GM10248 (cell line): ENCODE measurements around the gene LTF.

ENCODE experiments used
- CTCF ChIA-PET: fragments of 300-600 bp; sonication (Branson Sonifier 250); formaldehyde crosslinking; extraction: SDS; loops from one replicate; lab custom pipeline; 2021; ENCODE audit warnings: antibody characterized with exemption; lab: Yijun Ruan, JAX
- POLR2A ChIA-PET: fragments of 350-650 bp; sonication (Branson Sonifier 250); formaldehyde crosslinking; extraction: SDS; loops from one replicate; lab custom pipeline; 2020; ENCODE audit warnings: antibody characterized with exemption; lab: Yijun Ruan, JAX
- DNase-seq: peaks from one replicate; pipeline ENCODE4 v3.0.0; 2012; ENCODE audit errors: extremely low spot score
- CTCF ChIP-seq: IDR thresholded peaks from 2 replicates; pipeline ENCODE4 v1.5.1; 2012; ENCODE audit warnings: mild to moderate bottlenecking, low read depth; ENCODE audit errors: extremely low read depth, missing control alignments, control extremely low read depth

Gene LTF

GRCh38 chr3:46478341-46478740 is 13.6 kb upstream of the LTF start:
- TF ChIP-seq CTCF: no peak
- DNase-seq: no peak
- POLR2A ChIA-PET: no interaction called here
- CTCF ChIA-PET: no interaction called here

- TF ChIP-seq CTCF: no peak
- ChIA-PET POLR2A (no interaction called here), CTCF (no interaction called here)
- DNase-seq: no peak
Observed at GRCh38 chr3:46477756-46478155, 13.1 kb upstream of the LTF start.

GRCh38 chr3:46477145-46477544 is 12.4 kb upstream of the LTF start:
- ChIA-PET CTCF (interaction anchor here (1.2 to 4.1 kb wide), 2 partner anchors 12 to 14 kb away, joined by 3 to 23 read pairs; no protein-coding TSS in a partner anchor), POLR2A (no interaction called here)
- DNase-seq: no peak
- TF ChIP-seq CTCF: no peak

GRCh38 chr3:46472736-46473135 is 8.0 kb upstream of the LTF start:
- no peak for DNase-seq
- TF ChIP-seq CTCF: no peak
- ChIA-PET CTCF (interaction anchor here (1.3 to 7.3 kb wide), 5 partner anchors 11 to 29 kb away, joined by 3 to 44 read pairs (median 4); no protein-coding TSS in a partner anchor), POLR2A (no interaction called here)

- no peak for TF ChIP-seq CTCF
- CTCF ChIA-PET: interaction anchor here (1.4 to 7.3 kb wide), 3 partner anchors 10 to 22 kb away, joined by 3 to 44 read pairs (median 11); no protein-coding TSS in a partner anchor
- POLR2A ChIA-PET: no interaction called here
- no peak for DNase-seq
Observed at GRCh38 chr3:46471371-46471914, 6.7 kb upstream of the LTF start.

- no peak for DNase-seq
- CTCF ChIA-PET: interaction anchor here (2.0 to 7.3 kb wide), 2 partner anchors 18 to 21 kb away, joined by 11 to 44 read pairs; no protein-coding TSS in a partner anchor
- TF ChIP-seq CTCF: no peak
- POLR2A ChIA-PET: no interaction called here
Observed at GRCh38 chr3:46470831-46471230, 6.1 kb upstream of the LTF start.
